Transverse colon (tissue), 4 donors: ENCODE data around the gene MDC1.

Source experiments
- CTCF ChIP-seq, 5 experiments: fragments of 200-600 bp in 3 of 5; fragments of 450-650 bp in 2 of 5; sonication (generic) in 3 of 5; IDR thresholded peaks; 1 replicate in 2 of 5; 2 replicates in 3 of 5; pipeline ENCODE4 v1.5.1; 2016 to 2017; ENCODE audit warnings: antibody characterized with exemption in 5 of 5, inconsistent platforms in 3 of 5, mild to moderate bottlenecking in 2 of 5, moderate library complexity in 1 of 5
- POLR2A ChIP-seq: fragments of 450-650 bp; IDR thresholded peaks from one replicate; pipeline ENCODE4 v1.6.1; 2016; ENCODE audit warnings: antibody characterized with exemption, mild to moderate bottlenecking, moderate library complexity
- POLR2AphosphoS5 ChIP-seq, 3 donors: sonication (generic); formaldehyde crosslinking; IDR thresholded peaks; one replicate each; pipeline ENCODE4 v1.6.1; 2016; ENCODE audit warnings: antibody characterized with exemption in 3 of 3

- TF ChIP-seq CTCF (IDR thresholded peaks at IDR 0.05) (peak in 1 of 5 experiments; percentile 4), POLR2A (no peak), POLR2AphosphoS5 (IDR thresholded peaks at IDR 0.05) (no peak)
Measured at GRCh38 chr6:30685157-30686008, 31.7 kb downstream of the MDC1 start.
